ENCODE measurements around the gene EDRF1. TPM values are rescaled to one million over a fixed set of nuclear protein-coding genes. Genes with fewer than 3 reads are reported as not detected.
"Not testable (repeated sequence)": the region's sequence is repeated elsewhere in the genome, so short reads cannot be mapped to it uniquely, and the experiment has no call there.

Gene EDRF1
- total RNA-seq, 2 donors from 2014 or later, result 14.2 to 28.6 TPM

DNA sequence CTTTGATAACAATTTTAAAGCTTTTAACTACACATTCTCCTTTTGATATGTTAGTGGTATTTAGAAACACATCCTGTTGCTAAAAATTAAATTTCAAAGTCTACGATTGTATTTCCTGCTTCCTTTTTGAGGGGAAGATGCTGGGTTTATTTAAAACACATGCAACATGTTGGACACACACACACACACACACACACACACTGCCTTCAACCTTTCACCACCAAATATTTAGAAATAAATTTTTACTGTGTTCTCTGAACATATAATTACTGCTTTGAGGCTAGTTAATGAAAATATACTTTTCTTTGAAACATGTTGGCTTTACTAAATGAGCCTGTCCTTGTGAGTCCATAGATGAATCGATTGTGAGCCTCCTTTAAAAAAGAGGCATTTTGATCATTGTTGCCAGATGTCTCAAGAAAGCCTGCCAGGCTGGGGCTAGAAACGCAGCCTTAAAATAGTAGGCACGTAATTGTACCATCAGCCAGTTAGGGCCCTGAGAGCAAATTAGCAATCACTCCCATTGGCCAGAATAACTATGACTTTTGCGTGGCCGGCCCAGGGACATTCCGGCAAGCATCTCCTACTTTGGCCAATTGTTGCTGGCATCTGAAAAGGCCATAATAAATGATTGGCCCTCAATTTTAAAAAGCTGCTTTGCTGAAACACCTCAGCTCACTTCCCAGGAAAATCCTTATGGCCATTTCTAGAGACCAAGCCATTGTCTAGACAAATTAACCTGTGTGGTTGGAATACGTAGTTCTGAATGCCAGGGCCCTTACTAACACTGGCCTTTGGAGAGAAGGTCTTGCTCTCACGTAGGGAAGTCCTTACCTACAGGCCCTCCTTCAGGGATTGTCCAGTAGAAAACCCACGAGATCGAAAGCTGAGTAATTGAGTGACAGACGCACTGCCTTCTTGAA lies 26.6 kb upstream of the EDRF1 start:
- Histone ChIP-seq H3K4me1 (ENCODE audit: control insufficient read depth in 1 of 2, low read depth in 2 of 2) (no peaks in the 10 kb centered on the region), H3K9me3 (no peaks in the 10 kb centered on the region), H3K27me3 (replicated peaks; ENCODE audit: insufficient read depth) (no peaks in the 10 kb centered on the region), H3K4me3 (no peak overlapping the region), H3K36me3 (no peaks in the 10 kb centered on the region), H3K27ac (no peak overlapping the region)
- TF ChIP-seq, protein P1, sequence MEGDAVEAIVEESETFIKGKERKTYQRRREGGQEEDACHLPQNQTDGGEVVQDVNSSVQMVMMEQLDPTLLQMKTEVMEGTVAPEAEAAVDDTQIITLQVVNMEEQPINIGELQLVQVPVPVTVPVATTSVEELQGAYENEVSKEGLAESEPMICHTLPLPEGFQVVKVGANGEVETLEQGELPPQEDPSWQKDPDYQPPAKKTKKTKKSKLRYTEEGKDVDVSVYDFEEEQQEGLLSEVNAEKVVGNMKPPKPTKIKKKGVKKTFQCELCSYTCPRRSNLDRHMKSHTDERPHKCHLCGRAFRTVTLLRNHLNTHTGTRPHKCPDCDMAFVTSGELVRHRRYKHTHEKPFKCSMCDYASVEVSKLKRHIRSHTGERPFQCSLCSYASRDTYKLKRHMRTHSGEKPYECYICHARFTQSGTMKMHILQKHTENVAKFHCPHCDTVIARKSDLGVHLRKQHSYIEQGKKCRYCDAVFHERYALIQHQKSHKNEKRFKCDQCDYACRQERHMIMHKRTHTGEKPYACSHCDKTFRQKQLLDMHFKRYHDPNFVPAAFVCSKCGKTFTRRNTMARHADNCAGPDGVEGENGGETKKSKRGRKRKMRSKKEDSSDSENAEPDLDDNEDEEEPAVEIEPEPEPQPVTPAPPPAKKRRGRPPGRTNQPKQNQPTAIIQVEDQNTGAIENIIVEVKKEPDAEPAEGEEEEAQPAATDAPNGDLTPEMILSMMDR (IDR thresholded peaks at IDR 0.05), result no peak
- ATAC-seq (ENCODE audit: insufficient number of reproducible peaks, low FRiP score, low read depth), result no peak
- no peak for DNase-seq (ENCODE audit: low spot score)

DNA sequence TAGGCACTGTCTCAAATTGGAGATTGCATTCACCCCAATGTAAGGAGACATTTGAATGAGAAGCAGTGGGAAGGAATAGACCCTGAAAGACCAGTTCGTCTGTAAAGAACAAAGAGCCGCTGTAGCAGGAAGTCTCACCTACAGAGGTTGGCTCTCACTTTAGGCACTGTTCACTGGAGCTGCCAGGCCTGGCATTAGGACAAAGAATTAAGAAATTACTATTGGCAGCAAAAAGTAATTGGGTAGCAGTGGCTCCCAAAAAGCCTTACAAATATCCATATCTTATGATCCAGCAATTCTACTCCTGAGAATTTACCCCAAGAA lies 26.0 kb upstream of the EDRF1 start:
- H3K4me3 ChIP-seq, result no peak overlapping the region
- no peak for ATAC-seq (ENCODE audit: insufficient number of reproducible peaks, low FRiP score, low read depth)

DNA sequence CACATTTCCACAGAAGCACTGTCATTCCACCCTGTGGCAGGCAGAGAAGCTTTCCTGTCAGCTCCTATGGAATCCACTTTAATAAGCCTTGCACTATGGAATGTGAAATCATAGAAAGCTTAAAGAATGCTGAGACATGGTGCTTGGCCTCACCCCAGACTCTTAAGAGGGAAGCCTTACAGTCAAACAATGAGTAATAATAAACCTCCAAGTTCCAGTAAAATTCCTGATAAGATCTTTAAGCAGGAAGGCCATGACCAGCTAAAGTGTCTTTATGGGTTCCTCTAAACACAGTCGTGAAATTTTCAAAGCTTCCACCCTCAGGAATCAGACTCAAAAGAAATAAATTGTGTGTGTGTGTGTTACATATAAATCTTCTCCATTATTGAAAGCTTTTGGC lies 24.6 kb upstream of the EDRF1 start:
- H3K4me3 ChIP-seq, result no peak overlapping the region
- no peak for ATAC-seq (ENCODE audit: insufficient number of reproducible peaks, low FRiP score, low read depth)
- no peak for DNase-seq (ENCODE audit: low spot score)
- no peaks in the 10 kb centered on the region for H3K27me3 ChIP-seq (replicated peaks; ENCODE audit: insufficient read depth)
- H3K4me1 ChIP-seq (ENCODE audit: control insufficient read depth in 1 of 2, low read depth in 2 of 2), result no peaks in the 10 kb centered on the region
- no peaks in the 10 kb centered on the region for H3K36me3 ChIP-seq
- TF ChIP-seq, protein P1 (IDR thresholded peaks at IDR 0.05), result no peak
- H3K27ac ChIP-seq, result no peak overlapping the region
- no peaks in the 10 kb centered on the region for H3K9me3 ChIP-seq

More for the DNA sequence above, 26.0 kb upstream of the EDRF1 start:
- no peak overlapping the region for H3K27ac ChIP-seq
- no peaks in the 10 kb centered on the region for H3K4me1 ChIP-seq (ENCODE audit: control insufficient read depth in 1 of 2, low read depth in 2 of 2)
- H3K36me3 ChIP-seq, result no peaks in the 10 kb centered on the region
- H3K27me3 ChIP-seq (replicated peaks; ENCODE audit: insufficient read depth), result no peaks in the 10 kb centered on the region
- H3K9me3 ChIP-seq, result no peaks in the 10 kb centered on the region
- DNase-seq (ENCODE audit: low spot score), result no peak
- TF ChIP-seq, protein P1 (IDR thresholded peaks at IDR 0.05), result no peak

DNA sequence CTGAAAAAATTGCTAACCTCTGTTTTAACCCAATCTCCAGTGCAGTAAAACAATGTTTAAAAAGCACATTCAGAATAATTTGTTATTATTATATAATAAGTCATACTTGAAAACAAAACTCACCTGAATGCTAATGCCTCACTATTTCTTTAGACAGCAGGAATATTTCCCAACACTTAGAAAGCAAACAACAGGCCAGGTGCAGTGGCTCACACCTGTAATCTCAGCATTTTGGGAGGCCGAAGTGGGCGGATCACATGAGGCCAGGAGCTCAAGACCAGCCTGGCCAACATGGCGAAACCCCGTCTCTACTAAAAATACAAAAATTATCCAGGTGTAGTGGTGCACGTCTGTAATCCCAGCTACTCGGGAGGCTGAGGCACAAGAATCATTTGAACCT lies 22.6 kb upstream of the EDRF1 start:
- H3K27ac ChIP-seq; H3K36me3 ChIP-seq; ATAC-seq (ENCODE audit: insufficient number of reproducible peaks, low FRiP score, low read depth); H3K4me3 ChIP-seq; DNase-seq (ENCODE audit: low spot score); H3K9me3 ChIP-seq; H3K4me1 ChIP-seq (ENCODE audit: control insufficient read depth in 1 of 2, low read depth in 2 of 2); H3K27me3 ChIP-seq (replicated peaks; ENCODE audit: insufficient read depth): not testable (repeated sequence)

DNA sequence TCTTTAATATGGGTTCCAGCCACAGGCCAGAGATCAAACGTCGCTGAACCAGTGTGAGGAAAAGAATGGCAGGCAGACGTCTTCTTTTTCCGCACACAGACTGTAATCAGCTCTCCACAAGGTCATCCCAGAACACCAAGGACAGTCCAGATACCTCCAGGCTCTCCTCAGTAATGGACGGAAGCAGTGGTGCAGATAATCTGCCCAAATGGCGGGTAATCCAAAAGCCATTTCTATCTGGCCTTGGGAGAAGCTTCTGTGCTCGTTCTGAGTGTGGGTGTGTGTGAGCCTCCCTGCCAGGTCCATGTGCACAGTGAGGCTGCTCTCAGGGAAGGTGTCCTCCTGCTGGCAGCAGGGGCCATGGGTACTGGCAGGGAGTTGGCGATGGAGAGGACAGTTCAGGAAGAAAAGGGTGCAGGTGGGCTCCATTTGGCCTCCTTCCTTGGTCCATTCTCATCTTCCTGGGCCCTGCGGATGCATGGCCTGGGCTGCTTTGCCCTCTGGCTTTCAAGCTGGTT lies 21.0 kb upstream of the EDRF1 start:
- no peaks in the 10 kb centered on the region for H3K27me3 ChIP-seq (replicated peaks; ENCODE audit: insufficient read depth)
- ATAC-seq (ENCODE audit: insufficient number of reproducible peaks, low FRiP score, low read depth), result no peak
- no peaks in the 10 kb centered on the region for H3K9me3 ChIP-seq
- no peaks in the 10 kb centered on the region for H3K4me1 ChIP-seq (ENCODE audit: control insufficient read depth in 1 of 2, low read depth in 2 of 2)
- H3K4me3 ChIP-seq, result no peak overlapping the region
- TF ChIP-seq, protein P1 (IDR thresholded peaks at IDR 0.05), result no peak
- no peaks in the 10 kb centered on the region for H3K36me3 ChIP-seq
- H3K27ac ChIP-seq, result no peak overlapping the region
- no peak for DNase-seq (ENCODE audit: low spot score)

All from thoracic aorta (tissue), 2 donors.